ENCODE results near the gene KLHL6. TPM values are rescaled to one million over a fixed set of nuclear protein-coding genes. Genes with fewer than 3 reads are reported as not detected.

KLHL6 gene
- total and polyA plus RNA-seq, 7 donors: 0.12 to 1.3 (median 0.42) TPM

DNA sequence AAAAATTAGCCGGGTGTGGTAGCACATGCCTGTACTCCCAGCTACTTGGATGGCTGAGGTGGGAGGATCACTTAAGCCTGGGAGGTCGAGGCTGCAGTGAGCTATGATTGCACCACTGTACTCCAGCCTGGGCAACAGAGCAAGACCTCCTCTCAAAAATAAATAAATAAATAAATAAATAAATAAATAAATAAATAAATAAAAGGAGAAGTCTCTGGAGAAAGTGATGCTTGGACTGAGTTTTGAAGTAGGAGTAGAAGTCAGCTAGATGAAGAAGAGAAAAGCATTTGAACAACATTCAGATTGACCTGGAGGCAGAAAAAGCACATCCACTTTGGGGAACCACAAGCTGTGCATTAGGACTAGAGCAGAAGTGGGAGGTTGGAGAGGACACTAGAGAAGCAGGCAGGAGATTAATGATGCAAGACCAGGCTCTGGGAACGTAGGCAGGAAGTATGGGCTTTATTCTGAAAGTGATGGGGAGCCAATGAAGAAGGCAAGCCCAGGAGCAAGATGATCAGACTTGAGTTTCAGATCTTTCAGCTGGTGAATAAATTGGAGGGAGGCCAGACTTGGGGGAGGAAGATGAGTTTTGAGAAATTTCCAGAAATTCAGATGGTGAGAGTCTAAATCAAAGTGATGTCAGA lies 48.7 kb downstream of the KLHL6 start:
- H3K27ac ChIP-seq: no peak overlapping the region
- TF ChIP-seq CTCF (IDR thresholded peaks at IDR 0.05): no peak
- DNase-seq (no peak), ATAC-seq (no peak)
- 73 to 83% (median 74%) methylated on average over 3 of the region's 3 CpGs for WGBS, 3 donors
- no peak overlapping the region for H3K4me3 ChIP-seq
- peaks cover 8% of the 10 kb centered on the region for H3K4me1 ChIP-seq
- H3K9me3 ChIP-seq: no peaks in the 10 kb centered on the region
- intact Hi-C loops (cut with DNase I): loop anchor here in 1 of 2 donors (10.0 kb wide), 2 partner anchors 128 to 258 kb away; partner anchors contain the start of gene KLHL24
- no peaks in the 10 kb centered on the region for H3K36me3 ChIP-seq (ENCODE audit: insufficient read depth in 1 of 2, low read depth in 1 of 2)
- no peaks in the 10 kb centered on the region for H3K27me3 ChIP-seq (ENCODE audit: insufficient read depth in 3 of 3, low read length in 2 of 3)

DNA sequence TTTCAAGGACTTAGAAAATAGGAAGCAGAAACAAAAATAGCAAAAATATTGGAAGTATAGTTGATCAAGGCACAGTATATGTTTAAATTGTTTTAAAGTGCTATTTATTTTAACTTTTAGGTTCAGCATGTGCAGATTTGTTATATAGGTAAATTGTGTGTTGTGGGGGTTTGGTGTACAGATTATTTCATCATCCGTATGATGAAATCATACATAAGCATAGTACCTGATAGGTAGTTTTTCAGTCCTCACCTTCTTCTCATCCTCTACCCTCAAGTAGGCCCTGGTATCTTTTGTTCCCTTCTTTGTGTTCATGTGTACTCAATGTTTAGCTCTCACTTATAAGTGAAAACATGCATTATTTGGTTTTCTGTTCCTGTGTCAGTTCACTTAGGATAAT lies 50.9 kb downstream of the KLHL6 start:
- intact Hi-C loops (cut with DNase I): loop anchor here (2.0 to 10.0 kb wide), 4 partner anchors 58 to 262 kb away; partner anchors contain the start of gene KLHL24 (in 1 of the 2)
- H3K36me3 ChIP-seq (ENCODE audit: insufficient read depth in 1 of 2, low read depth in 1 of 2): no peaks in the 10 kb centered on the region
- no peak for TF ChIP-seq CTCF (IDR thresholded peaks at IDR 0.05)
- WGBS, 3 donors: 93 to 100% (median 98%) methylated on average over 1 of the region's 1 CpG
- DNase-seq (no peak), ATAC-seq (no peak)
- H3K4me3 ChIP-seq: no peak overlapping the region
- H3K27me3 ChIP-seq (ENCODE audit: insufficient read depth in 3 of 3, low read length in 2 of 3): no peaks in the 10 kb centered on the region
- H3K9me3 ChIP-seq: no peaks in the 10 kb centered on the region
- no peak overlapping the region for H3K27ac ChIP-seq
- H3K4me1 ChIP-seq: peaks cover 9% of the 10 kb centered on the region

GRCh38 chr3:183503746-183504145 lies 51.8 kb downstream of the KLHL6 start:
- no peaks in the 10 kb centered on the region for H3K27me3 ChIP-seq (ENCODE audit: insufficient read depth in 3 of 3, low read length in 2 of 3)
- H3K9me3 ChIP-seq: no peaks in the 10 kb centered on the region
- no peaks in the 10 kb centered on the region for H3K36me3 ChIP-seq (ENCODE audit: insufficient read depth in 1 of 2, low read depth in 1 of 2)
- intact Hi-C loops (cut with DNase I): loop anchor here (2.0 to 10.0 kb wide), 4 partner anchors 59 to 263 kb away; partner anchors contain the start of gene KLHL24 (in 1 of the 2)
- ATAC-seq: no peak
- TF ChIP-seq CTCF (IDR thresholded peaks at IDR 0.05): no peak
- H3K4me1 ChIP-seq: peaks cover 9% of the 10 kb centered on the region
- no peak for DNase-seq
- no peak overlapping the region for H3K4me3 ChIP-seq
- WGBS, 3 donors: 76 to 93% (median 78%) methylated on average over 1 of the region's 1 CpG
- H3K27ac ChIP-seq: no peak overlapping the region

DNA sequence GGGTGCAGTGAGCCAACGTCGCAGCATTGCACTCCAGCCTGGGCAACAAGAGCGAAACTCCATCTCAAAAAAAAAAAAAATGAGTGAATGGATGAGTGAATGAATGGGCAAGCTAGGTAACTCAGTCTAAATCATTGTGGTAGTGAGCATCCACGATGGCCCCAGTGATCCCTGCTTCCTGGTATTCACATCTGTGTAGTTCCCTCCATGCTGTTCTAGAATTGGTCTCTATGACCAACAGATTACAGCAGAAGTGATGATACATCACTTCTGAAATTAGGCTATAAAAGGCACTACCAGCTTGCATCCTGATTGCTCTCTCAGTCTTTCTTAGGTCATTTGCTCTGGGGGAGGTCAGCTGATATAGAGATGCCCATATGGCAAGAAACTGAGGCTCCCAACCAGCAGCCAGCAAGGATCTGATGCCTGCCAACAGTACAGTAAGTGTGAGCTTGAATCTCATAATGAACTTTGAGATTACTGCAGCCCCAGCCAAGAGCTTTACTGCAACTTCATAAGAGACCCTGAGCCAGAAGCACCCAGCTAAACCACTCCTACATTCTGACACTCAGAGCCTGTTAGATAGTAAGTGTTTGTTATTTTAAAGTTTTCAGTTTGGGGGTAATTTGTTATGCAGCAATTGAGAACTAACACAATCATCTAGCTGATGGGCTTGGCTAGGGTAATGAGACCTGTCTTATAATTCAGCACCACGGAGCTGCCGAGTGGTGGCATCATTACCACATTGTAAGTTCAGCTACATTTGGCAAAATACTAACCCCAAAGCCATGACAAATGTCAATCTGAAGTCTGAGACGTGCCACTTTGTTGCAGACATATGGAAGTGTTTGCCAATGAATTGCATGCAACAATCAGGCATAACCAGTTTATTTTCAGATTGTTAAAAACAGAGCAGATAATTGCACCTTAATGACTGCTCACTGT lies 53.0 kb downstream of the KLHL6 start:
- 57 to 62% (median 59%) methylated on average over 7 of the region's 7 CpGs for WGBS, 3 donors
- intact Hi-C loops (cut with DNase I): loop anchor here (5.0 to 10.0 kb wide), 3 partner anchors 60 to 262 kb away; partner anchors contain the start of gene KLHL24 (in 1 of the 2)

More for the DNA sequence above, 53.0 kb downstream of the KLHL6 start:
- Histone ChIP-seq H3K27me3 (ENCODE audit: insufficient read depth in 3 of 3, low read length in 2 of 3) (no peaks in the 10 kb centered on the region), H3K9me3 (no peaks in the 10 kb centered on the region), H3K36me3 (ENCODE audit: insufficient read depth in 1 of 2, low read depth in 1 of 2) (no peaks in the 10 kb centered on the region), H3K27ac (no peak overlapping the region), H3K4me3 (no peak overlapping the region), H3K4me1 (peaks cover 9% of the 10 kb centered on the region)
- DNase-seq (no peak), ATAC-seq (peak; percentile 74 to 96 (median 89))
- TF ChIP-seq CTCF (IDR thresholded peaks at IDR 0.05): peak; percentile 52
